HepG2 (cell line): ENCODE data around the gene DDIAS. TPM values are rescaled to one million over a fixed set of nuclear protein-coding genes. Genes with fewer than 3 reads are reported as not detected.

Source experiments
- ATAC-seq: fragments of 200-7000 bp; cut with Tn5 transposase; 3 replicates; pipeline ENCODE4 v1.9.1; 2020; ENCODE audit warnings: mild to moderate bottlenecking, moderate library complexity
- BruUV-seq: library from RNA; stranded (reverse); fragments of 400-500 nt; replicated peaks from 2 replicates; lab custom pipeline; 2021; lab: Mats Ljungman, UMichigan
- CTCF ChIA-PET: fragments of 300-600 bp; formaldehyde crosslinking; extraction: SDS; loops from one replicate; lab custom pipeline; 2021; ENCODE audit warnings: low total read pairs, inconsistent platforms, low intra/inter-chr PET ratio; lab: Yijun Ruan, JAX
- POLR2A ChIA-PET: fragments of 350-600 bp; sonication (Branson Sonifier 250); formaldehyde crosslinking; loops from one replicate; lab custom pipeline; 2020; ENCODE audit warnings: antibody characterized with exemption, inconsistent platforms; lab: Yijun Ruan, JAX
- DNase-seq: peaks from one replicate; pipeline ENCODE4 v3.0.0-alpha.2; 2015; ENCODE audit warnings: low spot score
- FAIRE-seq: peaks from 3 replicates; lab custom pipeline; 2011; peaks lifted over from hg19 to GRCh38; lab: Jason Lieb, UNC
- H2AFZ ChIP-seq: one replicate; pipeline ENCODE4 v1.6.1; 2011; ENCODE audit warnings: low read length, inconsistent platforms
- H3K27ac ChIP-seq: fragments of 300-600 bp; 3 replicates; pipeline ENCODE4 v1.8.0; 2011; ENCODE audit warnings: mixed run types, mild to moderate bottlenecking, mixed read lengths, low read length, inconsistent platforms; ENCODE audit not compliant: insufficient read depth; ENCODE audit errors: extremely low read length
- H3K27me3 ChIP-seq, 2 experiments: fragments of 200-600 bp in 1 of 2; 2 replicates in 1 of 2; 3 replicates in 1 of 2; pipeline versions ENCODE4 v1.6.0 to v1.8.0; 2011; ENCODE audit warnings: low read length in 2 of 2, mild to moderate bottlenecking in 2 of 2, moderate library complexity in 2 of 2, inconsistent platforms in 1 of 2; ENCODE audit not compliant: insufficient read depth in 2 of 2, control insufficient read depth in 1 of 2
- H3K36me3 ChIP-seq, 2 experiments: fragments of 200-600 bp in 1 of 2; replicated peaks in 1 of 2; 2 replicates in 1 of 2; 3 replicates in 1 of 2; pipeline versions ENCODE4 v1.5.1 to v1.8.0; 2011; ENCODE audit warnings: low read length in 2 of 2, inconsistent platforms in 1 of 2; ENCODE audit not compliant: insufficient read depth in 2 of 2, control insufficient read depth in 1 of 2
- H3K4me1 ChIP-seq: 2 replicates; pipeline ENCODE4 v1.5.1; 2012; ENCODE audit warnings: low read length, inconsistent platforms; ENCODE audit not compliant: insufficient read depth
- H3K4me2 ChIP-seq: 2 replicates; pipeline ENCODE4 v1.6.0; 2011; ENCODE audit warnings: low read depth, low read length, inconsistent platforms
- H3K4me3 ChIP-seq, 3 experiments: fragments of 200-600 bp in 1 of 3; sonication (generic), shearing (Covaris generic) in 1 of 3; replicated peaks in 1 of 3; 2 replicates each; pipeline ENCODE4 v1.5.1; 2011 to 2016; ENCODE audit warnings: low read length in 3 of 3, inconsistent platforms in 2 of 3, low read depth in 2 of 3, mild to moderate bottlenecking in 2 of 3, control low read depth in 1 of 3, mixed read lengths in 1 of 3; ENCODE audit not compliant: insufficient read depth in 1 of 3
- H3K79me2 ChIP-seq: one replicate; pipeline ENCODE4 v1.6.1; 2011; ENCODE audit warnings: low read length, inconsistent platforms; ENCODE audit not compliant: insufficient read depth
- H3K9ac ChIP-seq: 2 replicates; pipeline ENCODE4 v1.6.0; 2011; ENCODE audit warnings: mild to moderate bottlenecking, low read depth, low read length, inconsistent platforms; ENCODE audit not compliant: insufficient read depth
- H3K9me3 ChIP-seq: 2 replicates; pipeline ENCODE4 v1.5.1; 2012; ENCODE audit warnings: mild to moderate bottlenecking, low read length
- H4K20me1 ChIP-seq: 2 replicates; pipeline ENCODE4 v1.6.0; 2011; ENCODE audit warnings: inconsistent platforms, mild to moderate bottlenecking, low read length, moderate library complexity; ENCODE audit not compliant: insufficient read depth
- CHD4 ChIP-seq: fragments of 200-600 bp; sonication (generic); IDR thresholded peaks from 2 replicates; pipeline ENCODE4 v1.7.0; 2017; ENCODE audit warnings: mild to moderate bottlenecking, low read length, borderline replicate concordance
- NCOA2 ChIP-seq: sonication (generic); formaldehyde crosslinking; IDR thresholded peaks from 2 replicates; pipeline ENCODE4 v1.8.0; 2022; ENCODE audit warnings: inconsistent platforms
- SMC3 ChIP-seq: IDR thresholded peaks from 2 replicates; pipeline ENCODE4 v1.6.1; 2011; ENCODE audit warnings: low read length, improper control_type of control experiment
- ZGPAT ChIP-seq: IDR thresholded peaks from 2 replicates; pipeline ENCODE4 v1.6.1; 2016; ENCODE audit warnings: mild to moderate bottlenecking
- ZNF652 ChIP-seq: IDR thresholded peaks from 2 replicates; pipeline ENCODE4 v1.6.1; 2016; ENCODE audit warnings: low read depth, borderline replicate concordance
- WGBS: methylation state at CpG from one replicate; pipeline ENCODE4 v1.1.6; 2017; ENCODE audit warnings: low lambda C conversion rate; 5-methylcytosine and 5-hydroxymethylcytosine counted together
- in situ Hi-C: cut with HindIII; loops from 2 replicates; pipeline ENCODE4 v1.10.0; 2017; ENCODE audit warnings: low pct_unique_long_range_greater_than_20kb; ENCODE audit not compliant: extremely low pct_ligation_motif_present
- intact Hi-C: fragments of 100-400 bp; cut with micrococcal nuclease; formaldehyde crosslinking; loops from one replicate; pipeline ENCODE4 v1.10.0; 2022; ENCODE audit not compliant: unreplicated experiment
- polyA plus RNA-seq, 8 experiments: library from polyadenylated mRNA; depleted of rRNA in 3 of 8; stranded (reverse) in 7 of 8; unstranded in 1 of 8; fragments of >200 nt; fragmentation: Illumina TruSeq in 4 of 8; extraction: Trizol in 4 of 8; gene quantifications; 2 replicates each; pipeline versions ENCODE4 v1.2.1 to v1.2.3, GENCODE V29; 2011 to 2016; ENCODE audit warnings: low read depth in 4 of 8, missing spikeins in 1 of 8, mixed read lengths in 1 of 8; ENCODE audit not compliant: insufficient read depth in 1 of 8
- total RNA-seq, 5 experiments: library from RNA; depleted of rRNA; stranded (reverse); fragments of >200 nt; fragmentation: Illumina TruSeq; extraction: Trizol; gene quantifications; 2 replicates each; pipeline ENCODE4 v1.2.3, GENCODE V29; 2016; ENCODE audit warnings: low read depth in 1 of 5
- TF ChIP-seq, protein P1 (sequence below): sonication (generic); formaldehyde crosslinking; IDR thresholded peaks from 2 replicates; pipeline ENCODE4 v1.4.0; 2020; ENCODE audit warnings: mild to moderate bottlenecking, missing genetic modification reagents, borderline replicate concordance
- TF ChIP-seq, protein P2 (sequence below): sonication (generic); formaldehyde crosslinking; IDR thresholded peaks from 2 replicates; pipeline ENCODE4 v1.4.0; 2020; ENCODE audit warnings: missing genetic modification reagents

The DDIAS gene
- total and polyA plus RNA-seq, 2 of the 13 experiments (the other 11 are each of a cell fraction or from before 2014, with no cell fraction given) = 3.5 to 13.0 TPM

DNA sequence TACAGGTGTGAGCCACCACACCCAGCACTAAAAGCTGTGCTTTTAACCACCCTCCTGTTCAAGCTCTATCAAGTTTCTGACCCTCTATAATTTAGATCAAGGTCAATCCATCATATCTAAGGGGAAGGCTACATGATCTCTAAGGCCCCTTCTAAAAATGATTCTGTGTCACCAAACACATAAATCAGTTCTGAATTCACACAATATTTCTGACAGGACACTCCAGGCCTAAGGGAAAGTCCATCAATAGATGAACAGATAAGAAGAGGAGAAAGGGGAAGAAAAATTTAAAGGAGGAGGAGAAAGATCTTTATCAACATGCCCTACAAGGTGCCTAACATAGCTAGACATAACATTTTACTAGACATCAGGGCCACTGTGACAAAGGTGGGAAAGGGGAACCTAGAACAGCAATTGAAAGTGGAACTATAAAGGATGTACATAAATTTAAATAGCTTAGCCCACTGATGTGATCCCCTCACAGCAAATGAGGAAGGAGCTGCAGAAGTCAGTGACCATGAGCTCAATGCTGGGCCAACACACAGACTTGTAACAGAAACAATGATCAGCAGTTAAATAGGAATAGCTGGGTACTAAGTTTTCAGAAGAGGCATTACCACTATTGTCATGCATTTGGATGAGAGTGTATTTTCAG lies 6.0 kb upstream of the DDIAS start (continued):
- TF ChIP-seq, protein P1, sequence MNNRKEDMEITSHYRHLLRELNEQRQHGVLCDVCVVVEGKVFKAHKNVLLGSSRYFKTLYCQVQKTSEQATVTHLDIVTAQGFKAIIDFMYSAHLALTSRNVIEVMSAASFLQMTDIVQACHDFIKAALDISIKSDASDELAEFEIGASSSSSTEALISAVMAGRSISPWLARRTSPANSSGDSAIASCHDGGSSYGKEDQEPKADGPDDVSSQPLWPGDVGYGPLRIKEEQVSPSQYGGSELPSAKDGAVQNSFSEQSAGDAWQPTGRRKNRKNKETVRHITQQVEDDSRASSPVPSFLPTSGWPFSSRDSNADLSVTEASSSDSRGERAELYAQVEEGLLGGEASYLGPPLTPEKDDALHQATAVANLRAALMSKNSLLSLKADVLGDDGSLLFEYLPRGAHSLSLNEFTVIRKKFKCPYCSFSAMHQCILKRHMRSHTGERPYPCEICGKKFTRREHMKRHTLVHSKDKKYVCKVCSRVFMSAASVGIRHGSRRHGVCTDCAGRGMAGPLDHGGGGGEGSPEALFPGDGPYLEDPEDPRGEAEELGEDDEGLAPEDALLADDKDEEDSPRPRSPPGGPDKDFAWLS = no peak
- no peak for TF ChIP-seq NCOA2 (CRISPR knock-in tag)

DNA sequence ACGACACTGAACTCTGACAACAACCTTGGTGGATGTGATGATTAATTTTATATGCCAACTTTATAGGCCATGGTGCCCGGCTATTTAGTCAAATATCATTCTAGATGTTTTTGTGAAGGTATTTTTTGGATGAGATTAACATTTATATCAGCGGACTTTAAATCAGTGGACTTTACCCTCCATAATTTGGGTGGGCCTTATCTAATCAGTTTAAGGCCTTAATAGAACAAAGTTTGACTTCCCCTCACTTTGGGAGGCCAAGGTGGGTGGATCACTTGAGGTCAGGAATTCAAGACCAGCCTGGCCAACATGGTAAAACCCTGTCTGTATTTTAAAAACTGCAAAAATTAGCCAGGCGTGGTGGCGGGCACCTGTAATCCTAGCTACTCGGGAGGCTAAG lies 5.4 kb upstream of the DDIAS start:
- in situ Hi-C loops = no loop called here
- H3K36me3 ChIP-seq = no peaks in the 10 kb centered on the region
- no peak for DNase-seq
- peaks cover 19% of the 10 kb centered on the region for H3K4me1 ChIP-seq
- WGBS = 98% methylated on average over 6 of the region's 6 CpGs
- no peak overlapping the region for H3K27ac ChIP-seq
- ATAC-seq = no peak
- H3K4me3 ChIP-seq = no peak overlapping the region
- H3K4me2 ChIP-seq = no peak overlapping the region
- no peak overlapping the region for H2AFZ ChIP-seq
- no peaks in the 10 kb centered on the region for H3K9me3 ChIP-seq
- no peak for TF ChIP-seq ZNF652 (CRISPR knock-in tag)
- TF ChIP-seq SMC3 = no peak
- TF ChIP-seq, protein P2, sequence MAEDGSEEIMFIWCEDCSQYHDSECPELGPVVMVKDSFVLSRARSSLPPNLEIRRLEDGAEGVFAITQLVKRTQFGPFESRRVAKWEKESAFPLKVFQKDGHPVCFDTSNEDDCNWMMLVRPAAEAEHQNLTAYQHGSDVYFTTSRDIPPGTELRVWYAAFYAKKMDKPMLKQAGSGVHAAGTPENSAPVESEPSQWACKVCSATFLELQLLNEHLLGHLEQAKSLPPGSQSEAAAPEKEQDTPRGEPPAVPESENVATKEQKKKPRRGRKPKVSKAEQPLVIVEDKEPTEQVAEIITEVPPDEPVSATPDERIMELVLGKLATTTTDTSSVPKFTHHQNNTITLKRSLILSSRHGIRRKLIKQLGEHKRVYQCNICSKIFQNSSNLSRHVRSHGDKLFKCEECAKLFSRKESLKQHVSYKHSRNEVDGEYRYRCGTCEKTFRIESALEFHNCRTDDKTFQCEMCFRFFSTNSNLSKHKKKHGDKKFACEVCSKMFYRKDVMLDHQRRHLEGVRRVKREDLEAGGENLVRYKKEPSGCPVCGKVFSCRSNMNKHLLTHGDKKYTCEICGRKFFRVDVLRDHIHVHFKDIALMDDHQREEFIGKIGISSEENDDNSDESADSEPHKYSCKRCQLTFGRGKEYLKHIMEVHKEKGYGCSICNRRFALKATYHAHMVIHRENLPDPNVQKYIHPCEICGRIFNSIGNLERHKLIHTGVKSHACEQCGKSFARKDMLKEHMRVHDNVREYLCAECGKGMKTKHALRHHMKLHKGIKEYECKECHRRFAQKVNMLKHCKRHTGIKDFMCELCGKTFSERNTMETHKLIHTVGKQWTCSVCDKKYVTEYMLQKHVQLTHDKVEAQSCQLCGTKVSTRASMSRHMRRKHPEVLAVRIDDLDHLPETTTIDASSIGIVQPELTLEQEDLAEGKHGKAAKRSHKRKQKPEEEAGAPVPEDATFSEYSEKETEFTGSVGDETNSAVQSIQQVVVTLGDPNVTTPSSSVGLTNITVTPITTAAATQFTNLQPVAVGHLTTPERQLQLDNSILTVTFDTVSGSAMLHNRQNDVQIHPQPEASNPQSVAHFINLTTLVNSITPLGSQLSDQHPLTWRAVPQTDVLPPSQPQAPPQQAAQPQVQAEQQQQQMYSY (CRISPR knock-in tag) = no peak
- TF ChIP-seq ZGPAT (CRISPR knock-in tag) = no peak
- no peak for TF ChIP-seq CHD4
- TF ChIP-seq, all 625 proteins: peak for 0
- BruUV-seq = no TSS peak
- Histone ChIP-seq H3K27me3 (no peaks in the 10 kb centered on the region; a peak in 1 of 5 replicates), H3K9ac (no peak overlapping the region), H3K79me2 (peaks cover 38% of the 10 kb centered on the region), H4K20me1 (no peaks in the 10 kb centered on the region)
- ChIA-PET POLR2A (no interaction called here), CTCF (no interaction called here)
- FAIRE-seq = no peak
- intact Hi-C loops = no loop called here
